HCT116 (cell line): ENCODE measurements around the gene LRRC15. TPM values are rescaled to one million over a fixed set of nuclear protein-coding genes. Genes with fewer than 3 reads are reported as not detected.
A peak's percentile ranks its signal among the peaks of the same experiment; 100 is the strongest.

Experiments used
- ATAC-seq: fragments of 200-7000 bp; cut with Tn5 transposase; 2 replicates; pipeline ENCODE4 v1.9.1; 2020; ENCODE audit warnings: mild to moderate bottlenecking, moderate library complexity
- Bru-seq: library from RNA; stranded (reverse); fragments of 400-500 nt; gene quantifications from one replicate; lab custom pipeline; 2021; lab: Mats Ljungman, UMichigan
- BruChase-seq, 2 experiments: library from RNA; stranded (reverse); fragments of 400-500 nt; gene quantifications; one replicate each; lab custom pipeline; 2021; lab: Mats Ljungman, UMichigan
- BruUV-seq: library from RNA; stranded (reverse); fragments of 400-500 nt; replicated peaks from 2 replicates; lab custom pipeline; 2021; lab: Mats Ljungman, UMichigan
- CTCF ChIA-PET: fragments of 300-600 bp; sonication (Branson Sonifier 250); formaldehyde crosslinking; loops from one replicate; lab custom pipeline; 2021; ENCODE audit warnings: antibody characterized with exemption; lab: Charles Lee
- POLR2A ChIA-PET: fragments of 300-600, 350-600 bp; sonication (Branson Sonifier 250); formaldehyde crosslinking; loops from one replicate; lab custom pipeline; 2021; ENCODE audit warnings: antibody characterized with exemption; lab: Charles Lee
- RAD21 ChIA-PET, 2 experiments: fragments of 300-600 bp; sonication (Branson Sonifier 250); formaldehyde crosslinking; loops; one replicate each; lab custom pipeline; 2023; ENCODE audit warnings: low total read pairs in 2 of 2; ENCODE audit not compliant: uncharacterized antibody in 2 of 2, unreplicated experiment in 2 of 2, low non-redundant PET in 1 of 2; lab: Charles Lee
- DNase-seq: peaks from one replicate; pipeline ENCODE4 v3.0.0-alpha.2; 2010; ENCODE audit warnings: low read depth, low spot score
- H2AFZ ChIP-seq: fragments of 200-600 bp; shearing (Covaris generic), sonication (generic); 2 replicates; pipeline ENCODE4 v1.6.1; 2017; ENCODE audit warnings: low read depth, mixed run types, mixed read lengths, antibody characterized with exemption, low read length; ENCODE audit not compliant: poor library complexity, severe bottlenecking
- H3K27ac ChIP-seq: 2 replicates; pipeline ENCODE4 v1.5.1; 2012; ENCODE audit warnings: low read depth, low read length
- H3K27me3 ChIP-seq: fragments of 200-600 bp; sonication (generic); 2 replicates; pipeline ENCODE4 v1.6.1; 2016; ENCODE audit warnings: mixed run types, low read length, mixed read lengths; ENCODE audit not compliant: insufficient read depth
- H3K36me3 ChIP-seq, 2 experiments: fragments of 200-500 bp in 1 of 2; fragments of 200-600 bp in 1 of 2; sonication (Bioruptor generic) in 1 of 2; sonication (generic) in 1 of 2; 2 replicates each; pipeline versions ENCODE4 v1.5.1 to v1.6.1; 2014 to 2016; ENCODE audit warnings: low read length in 2 of 2, inconsistent platforms in 1 of 2, mixed read lengths in 1 of 2, mixed run types in 1 of 2; ENCODE audit not compliant: insufficient read depth in 2 of 2, control insufficient read depth in 1 of 2
- H3K4me1 ChIP-seq, 2 experiments: fragments of 200-600 bp in 1 of 2; sonication (generic) in 1 of 2; 2 replicates each; pipeline versions ENCODE4 v1.5.1 to v1.6.1; 2012 to 2017; ENCODE audit warnings: low read length in 2 of 2, inconsistent platforms in 1 of 2, mild to moderate bottlenecking in 1 of 2, mixed read lengths in 1 of 2, mixed run types in 1 of 2, moderate library complexity in 1 of 2; ENCODE audit not compliant: insufficient read depth in 2 of 2, control insufficient read depth in 1 of 2
- H3K4me2 ChIP-seq: fragments of 200-600 bp; sonication (generic); 2 replicates; pipeline ENCODE4 v1.6.1; 2017; ENCODE audit warnings: mixed run types, low read length, mixed read lengths
- H3K4me3 ChIP-seq, 2 experiments: fragments of 200-600 bp in 1 of 2; sonication (generic) in 1 of 2; replicated peaks in 1 of 2; 2 replicates each; pipeline ENCODE4 v1.5.1; 2011 to 2016; ENCODE audit warnings: low read length in 2 of 2, control low read depth in 1 of 2, low read depth in 1 of 2, mild to moderate bottlenecking in 1 of 2, mixed read lengths in 1 of 2, mixed run types in 1 of 2
- H3K79me2 ChIP-seq: fragments of 200-600 bp; sonication (generic); 2 replicates; pipeline ENCODE4 v1.6.1; 2017; ENCODE audit warnings: mild to moderate bottlenecking, mixed run types, low read length, moderate library complexity, mixed read lengths; ENCODE audit not compliant: insufficient read depth
- H3K9ac ChIP-seq: fragments of 200-600 bp; sonication (generic); 2 replicates; pipeline ENCODE4 v1.6.1; 2016; ENCODE audit warnings: low read length, mixed read lengths
- H3K9me2 ChIP-seq: fragments of 200-600 bp; sonication (generic), shearing (Covaris generic); 2 replicates; pipeline ENCODE4 v1.6.1; 2017; ENCODE audit warnings: mixed run types, mild to moderate bottlenecking, moderate library complexity; ENCODE audit not compliant: insufficient read depth
- H3K9me3 ChIP-seq, 2 experiments: fragments of 200-500 bp in 1 of 2; fragments of 200-600 bp in 1 of 2; sonication (Bioruptor generic) in 1 of 2; sonication (generic) in 1 of 2; 2 replicates each; pipeline ENCODE4 v1.6.1; 2014 to 2017; ENCODE audit warnings: low read length in 2 of 2, mixed read lengths in 2 of 2, inconsistent platforms in 1 of 2, low read depth in 1 of 2, mild to moderate bottlenecking in 1 of 2, mixed run types in 1 of 2, moderate library complexity in 1 of 2; ENCODE audit not compliant: control insufficient read depth in 1 of 2, insufficient read depth in 1 of 2
- H4K20me1 ChIP-seq: fragments of 200-600 bp; sonication (generic), shearing (Covaris generic); 2 replicates; pipeline ENCODE4 v1.6.1; 2017; ENCODE audit warnings: mixed run types, mild to moderate bottlenecking, moderate library complexity; ENCODE audit not compliant: insufficient read depth
- ATF3 ChIP-seq: IDR thresholded peaks from 2 replicates; pipeline ENCODE4 v1.6.1; 2012
- CBX3 ChIP-seq: IDR thresholded peaks from 2 replicates; pipeline ENCODE4 v1.6.1; 2012; ENCODE audit warnings: low read depth
- EGR1 ChIP-seq: IDR thresholded peaks from 2 replicates; pipeline ENCODE4 v1.6.1; 2012; ENCODE audit warnings: low read depth
- EZH2 ChIP-seq: fragments of 200-600 bp; sonication (generic); IDR thresholded peaks from 2 replicates; pipeline ENCODE4 v1.6.1; 2017; ENCODE audit warnings: antibody characterized with exemption, mixed run types
- JUND ChIP-seq: IDR thresholded peaks from 2 replicates; pipeline ENCODE4 v1.6.1; 2012
- POLR2A ChIP-seq: IDR thresholded peaks from 2 replicates; pipeline ENCODE4 v1.7.0; 2011; ENCODE audit warnings: borderline replicate concordance; ENCODE audit not compliant: insufficient read depth, insufficient read length; ENCODE audit errors: extremely low read depth
- POLR2AphosphoS5 ChIP-seq: IDR thresholded peaks from 2 replicates; pipeline ENCODE4 v1.6.1; 2011; ENCODE audit warnings: mild to moderate bottlenecking, low read depth, low read length, moderate library complexity
- RAD21 ChIP-seq: IDR thresholded peaks from 2 replicates; pipeline ENCODE4 v1.6.1; 2012; ENCODE audit warnings: low read depth, mild to moderate bottlenecking
- REST ChIP-seq: IDR thresholded peaks from 2 replicates; pipeline ENCODE4 v1.6.1; 2012; ENCODE audit warnings: low read depth
- SIN3A ChIP-seq: IDR thresholded peaks from 2 replicates; pipeline ENCODE4 v1.6.1; 2012; ENCODE audit warnings: low read depth
- SP1 ChIP-seq: IDR thresholded peaks from 2 replicates; pipeline ENCODE4 v1.6.1; 2012; ENCODE audit warnings: low read depth
- SRF ChIP-seq: IDR thresholded peaks from 2 replicates; pipeline ENCODE4 v1.6.1; 2012; ENCODE audit warnings: low read depth
- TCF7L2 ChIP-seq: IDR thresholded peaks from 2 replicates; pipeline ENCODE4 v1.7.0; 2011; ENCODE audit warnings: borderline replicate concordance, inconsistent platforms; ENCODE audit not compliant: insufficient read depth, insufficient read length; ENCODE audit errors: extremely low read depth
- YY1 ChIP-seq: IDR thresholded peaks from 2 replicates; pipeline ENCODE4 v1.6.1; 2011; ENCODE audit warnings: low read length, low read depth, moderate library complexity, mild to moderate bottlenecking; ENCODE audit not compliant: insufficient replicate concordance; ENCODE audit errors: extremely low read depth
- intact Hi-C: fragments of 100-400 bp; cut with micrococcal nuclease; formaldehyde crosslinking; loops from 2 replicates; pipeline ENCODE4 v1.10.0; 2022
- long read RNA-seq: library from polyadenylated mRNA; unstranded; transcript quantifications from one replicate; pipeline ENCODE4 v2.0.0, GENCODE V29; 2021; ENCODE audit not compliant: unreplicated experiment
- polyA plus RNA-seq: library from polyadenylated mRNA; unstranded; fragments of >200 nt; gene quantifications from 2 replicates; pipeline ENCODE4 v1.2.1, GENCODE V29; 2012; ENCODE audit warnings: missing spikeins
- total RNA-seq: library from RNA; stranded (reverse); gene quantifications from one replicate; pipeline ENCODE4 v1.2.1, GENCODE V29; 2021; ENCODE audit not compliant: unreplicated experiment
- TF ChIP-seq, protein P1 (sequence below): IDR thresholded peaks from 2 replicates; pipeline ENCODE4 v1.6.1; 2012

LRRC15 gene
- total RNA-seq (not detected), Bru-seq, nascent RNA (not detected), BruChase-seq, experiment 1, labeled RNA remaining after a 6-hour chase (percentile 11 among the genes with signal in this experiment), BruChase-seq, experiment 2, labeled RNA remaining after a 2-hour chase (percentile 6 among the genes with signal in this experiment)
- 0.02 and 0.03 TPM in 2 replicates for polyA plus RNA-seq
- long read RNA-seq, result 0 reads

DNA sequence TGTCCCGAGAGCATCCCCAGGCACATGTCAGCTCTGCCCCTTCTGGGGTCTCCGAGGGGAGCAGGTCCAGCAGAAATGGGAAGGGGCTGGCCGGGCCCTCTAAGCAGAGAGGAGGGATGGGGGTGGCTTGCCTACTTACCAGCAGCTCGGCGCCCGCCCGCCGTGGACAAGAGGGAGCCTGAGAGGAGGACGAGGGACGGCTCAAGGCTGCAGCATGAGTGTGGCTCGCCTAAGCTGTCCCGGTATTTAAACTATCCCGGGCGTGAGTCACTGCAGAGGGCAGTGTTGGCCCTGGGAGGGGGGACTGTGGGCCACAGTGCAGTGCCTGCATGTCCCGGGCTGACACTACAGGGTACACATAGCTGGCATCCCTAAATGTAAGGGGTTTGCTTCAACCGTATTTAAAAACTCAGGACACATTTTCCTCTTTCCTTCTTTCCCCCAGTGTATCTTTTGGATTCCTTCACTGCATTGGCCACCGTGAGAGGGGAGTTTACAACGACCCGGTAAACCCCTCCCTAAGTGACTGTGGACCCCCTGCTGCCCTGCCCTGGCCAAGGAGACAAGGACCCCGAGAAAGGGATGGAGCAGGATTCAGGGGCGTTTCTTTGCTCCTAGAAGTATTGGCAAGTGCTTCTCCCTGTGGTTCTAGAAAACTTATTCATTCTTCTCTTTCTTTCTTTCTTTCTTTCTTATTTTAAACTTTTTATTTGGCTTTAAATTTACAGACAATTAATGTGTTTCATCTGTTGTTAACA lies at the start of gene LRRC15:
Gene LRRC15 (minus strand): TSS at position 222 of the 758 bp plus-strand sequence. CDS start 8,700 bp downstream, outside the sequence.
- no peaks in the 10 kb centered on the region for H3K9me2 ChIP-seq
- ChIA-PET POLR2A (no interaction called here), CTCF (no interaction called here), RAD21 (no interaction called here)
- TF ChIP-seq RAD21 (peak; percentile 35), YY1 (no peak)
- H3K79me2 ChIP-seq, result no peaks in the 10 kb centered on the region
- no peak within 1 kb of the TSS for H3K9ac ChIP-seq
- H3K4me3 ChIP-seq, result no peak within 1 kb of the TSS
- no peaks in the 10 kb centered on the region for H4K20me1 ChIP-seq
- H3K9me3 ChIP-seq, result no peaks in the 10 kb centered on the region
- H2AFZ ChIP-seq, result no peak within 1 kb of the TSS
- BruUV-seq, result no TSS peak
- H3K36me3 ChIP-seq, result no peaks in the 10 kb centered on the region
- peak within 1 kb of the TSS; percentile 39 for H3K4me2 ChIP-seq
- DNase-seq, result no peak
- H3K4me1 ChIP-seq, result peaks cover 0 to 8% of the 10 kb centered on the region in 2 experiments; a peak in 1 of 4 replicates
- peak; percentile 90 for ATAC-seq
- no peak within 1 kb of the TSS for H3K27ac ChIP-seq
- H3K27me3 ChIP-seq, result peaks cover 4% of the 10 kb centered on the region; the same call in 1 of the 2 replicates
- intact Hi-C loops, result no loop called here

GRCh38 chr3:194418671-194419070 lies 49.1 kb upstream of the LRRC15 start:
- Histone ChIP-seq H3K27me3 (no peaks in the 10 kb centered on the region), H4K20me1 (no peaks in the 10 kb centered on the region), H2AFZ (no peak overlapping the region), H3K9me2 (no peaks in the 10 kb centered on the region), H3K4me2 (no peak overlapping the region), H3K9me3 (no peaks in the 10 kb centered on the region), H3K9ac (no peak overlapping the region), H3K4me3 (no peak overlapping the region), H3K36me3 (peaks cover 8 to 25% of the 10 kb centered on the region in 2 experiments; a peak in 3 of 4 replicates), H3K4me1 (no peaks in the 10 kb centered on the region), H3K27ac (no peak overlapping the region), H3K79me2 (peaks cover 5% of the 10 kb centered on the region; the same call in 1 of the 2 replicates)
- BruUV-seq, result no TSS peak
- TF ChIP-seq SRF, result no peak
- no peak for TF ChIP-seq SIN3A
- no peak for TF ChIP-seq POLR2AphosphoS5
- no peak for TF ChIP-seq EGR1
- TF ChIP-seq JUND, result no peak
- no peak for TF ChIP-seq EZH2
- TF ChIP-seq CBX3, result no peak
- no peak for TF ChIP-seq SP1
- TF ChIP-seq, protein P1, sequence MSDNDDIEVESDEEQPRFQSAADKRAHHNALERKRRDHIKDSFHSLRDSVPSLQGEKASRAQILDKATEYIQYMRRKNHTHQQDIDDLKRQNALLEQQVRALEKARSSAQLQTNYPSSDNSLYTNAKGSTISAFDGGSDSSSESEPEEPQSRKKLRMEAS, result no peak
- TF ChIP-seq REST, result no peak
- TF ChIP-seq ATF3, result no peak
- TF ChIP-seq TCF7L2, result no peak
- no peak for TF ChIP-seq POLR2A
- TF ChIP-seq RAD21, result no peak
- intact Hi-C loops, result no loop called here
- no peak for DNase-seq
- ChIA-PET POLR2A (no interaction called here), CTCF (no interaction called here), RAD21 (no interaction called here)
- no peak for ATAC-seq
